HG03159 (cell line): ENCODE measurements around the gene CCDC60.

Experiments
- ATAC-seq: cut with Tn5 transposase; IDR thresholded peaks from one replicate; pipeline ENCODE4 v1.9.1; 2021; ENCODE audit warnings: mild to moderate bottlenecking, moderate library complexity; ENCODE audit not compliant: unreplicated experiment

The CCDC60 gene

DNA sequence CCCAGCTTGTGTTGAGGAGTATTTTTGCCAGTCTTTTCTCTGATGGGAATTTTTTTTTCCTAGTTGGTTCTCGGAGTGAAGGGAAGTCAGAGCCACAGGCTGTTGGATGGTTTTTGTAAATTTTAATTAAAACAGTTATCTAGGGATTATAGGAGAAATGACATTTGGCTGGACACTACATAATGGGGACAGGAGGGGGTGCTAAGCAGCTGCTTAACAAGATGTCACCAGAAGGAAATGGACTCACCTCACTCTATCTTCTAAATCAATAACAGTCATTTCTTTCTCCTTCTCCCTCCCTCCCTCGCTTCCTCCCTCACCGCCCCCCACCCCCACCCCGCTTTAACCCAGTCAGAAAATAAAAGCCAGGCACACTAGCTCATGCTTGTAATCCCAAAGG, 165.7 kb downstream of the CCDC60 start:
- no peak for ATAC-seq

DNA sequence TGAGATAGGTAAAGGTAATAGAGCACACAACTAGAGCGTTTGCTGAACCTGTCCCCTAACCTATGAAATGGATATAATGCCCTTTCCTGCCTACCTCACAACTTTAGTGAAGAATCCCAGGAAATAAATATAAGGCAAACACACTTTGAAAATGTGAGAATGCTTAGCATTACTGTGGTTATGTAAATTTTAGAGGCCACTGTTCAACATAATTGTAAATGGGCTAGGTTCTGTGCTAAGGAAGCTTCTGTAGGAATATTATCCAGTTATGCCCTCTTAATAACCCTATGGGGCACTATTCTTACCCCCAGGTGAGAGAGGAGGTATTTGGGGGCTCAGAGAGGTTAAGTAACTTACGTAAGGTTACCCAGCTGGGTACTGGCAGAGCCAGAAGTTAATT, 166.5 kb downstream of the CCDC60 start:
- no peak for ATAC-seq

DNA sequence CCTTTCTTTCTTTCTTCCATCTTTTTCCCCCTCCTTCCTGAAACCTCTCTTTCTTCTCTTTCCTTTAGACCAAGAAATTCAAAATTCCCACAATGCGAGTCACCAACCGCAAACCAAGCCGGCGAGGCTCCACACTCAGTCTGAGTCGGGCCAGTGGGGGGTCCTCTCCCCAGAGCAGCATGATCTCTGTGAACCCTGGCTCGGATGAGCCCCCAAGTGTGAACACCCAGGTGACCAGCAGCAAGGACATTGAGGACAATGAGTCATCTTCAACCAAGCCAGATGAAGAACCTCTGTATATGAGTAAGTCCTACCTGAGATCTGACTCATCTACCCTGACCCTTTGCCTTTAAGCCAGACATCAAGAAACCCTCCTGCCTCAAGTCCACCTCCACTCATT, 170.5 kb downstream of the CCDC60 start:
- no peak for ATAC-seq

DNA sequence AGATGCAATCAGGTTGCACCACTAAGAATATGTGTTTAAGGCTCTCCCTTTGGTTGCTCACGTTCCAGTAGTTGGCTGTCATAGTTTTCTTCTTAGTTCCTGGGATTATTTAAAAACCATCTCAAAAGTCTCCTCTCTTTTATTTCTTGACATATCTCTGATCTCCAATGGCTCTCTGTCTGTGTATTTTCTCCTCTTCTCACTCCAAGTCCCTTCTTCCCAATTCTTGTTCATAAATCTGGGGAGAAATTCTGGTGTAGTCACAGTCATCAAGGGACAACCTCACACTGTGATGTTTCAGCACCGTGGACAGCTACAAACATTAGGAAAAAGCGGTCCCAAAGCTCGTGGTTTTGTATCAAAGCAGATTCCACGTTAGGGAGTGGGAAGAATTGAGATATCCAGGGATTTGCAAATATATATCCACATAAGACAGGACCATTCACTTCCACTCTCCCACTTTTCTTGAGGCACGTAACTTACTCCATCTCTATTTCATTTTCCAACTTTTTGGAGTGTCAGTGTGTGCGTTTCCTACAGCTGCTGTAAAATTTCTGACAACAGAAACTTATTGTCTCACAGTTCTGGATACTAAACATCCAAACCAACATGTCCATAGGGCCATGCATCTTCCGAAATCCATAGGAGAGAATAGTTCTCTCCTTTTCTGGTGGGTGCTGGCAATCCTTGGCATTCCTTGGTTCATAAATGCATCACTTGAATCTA, 178.4 kb downstream of the CCDC60 start:
- no peak for ATAC-seq

DNA sequence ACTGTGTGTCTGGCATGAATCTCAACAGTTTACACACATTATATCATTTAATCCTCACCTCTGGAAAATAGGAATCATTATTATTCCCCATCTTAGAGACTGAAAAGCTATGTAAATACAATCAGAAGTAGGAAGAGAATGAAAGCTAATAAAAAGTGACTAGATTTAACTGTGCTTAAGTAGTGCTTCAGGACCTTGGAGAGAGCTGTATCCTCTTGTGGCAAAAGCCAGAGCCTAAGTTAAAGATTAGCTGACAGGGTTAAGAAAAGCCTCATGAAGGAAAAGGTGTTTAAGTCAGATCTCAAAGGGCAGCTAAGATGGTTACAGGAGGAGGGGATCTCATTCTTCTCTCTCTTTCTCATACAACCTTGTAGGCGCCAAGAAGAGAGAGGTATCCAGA, 193.7 kb downstream of the CCDC60 start:
- ATAC-seq: no peak

DNA sequence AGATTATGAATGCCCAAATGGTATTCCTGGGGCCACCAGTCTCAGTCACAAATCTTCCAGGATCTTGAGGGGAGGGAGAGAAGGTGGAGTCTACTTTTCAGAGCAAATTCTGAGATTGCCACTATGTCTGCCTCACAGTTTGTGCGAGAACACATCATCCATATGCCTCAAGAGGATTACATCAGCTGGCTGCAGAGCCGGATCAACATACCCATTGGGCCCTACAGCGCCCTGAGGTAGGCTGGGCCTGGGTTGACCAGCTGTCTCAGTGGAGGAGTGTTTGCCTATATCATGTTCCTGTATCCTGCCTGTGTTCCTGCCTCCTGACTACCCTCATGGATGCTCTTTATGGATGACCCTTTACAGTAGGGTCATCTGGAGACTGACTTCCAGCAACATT, 205.9 kb downstream of the CCDC60 start:
- ATAC-seq: no peak

DNA sequence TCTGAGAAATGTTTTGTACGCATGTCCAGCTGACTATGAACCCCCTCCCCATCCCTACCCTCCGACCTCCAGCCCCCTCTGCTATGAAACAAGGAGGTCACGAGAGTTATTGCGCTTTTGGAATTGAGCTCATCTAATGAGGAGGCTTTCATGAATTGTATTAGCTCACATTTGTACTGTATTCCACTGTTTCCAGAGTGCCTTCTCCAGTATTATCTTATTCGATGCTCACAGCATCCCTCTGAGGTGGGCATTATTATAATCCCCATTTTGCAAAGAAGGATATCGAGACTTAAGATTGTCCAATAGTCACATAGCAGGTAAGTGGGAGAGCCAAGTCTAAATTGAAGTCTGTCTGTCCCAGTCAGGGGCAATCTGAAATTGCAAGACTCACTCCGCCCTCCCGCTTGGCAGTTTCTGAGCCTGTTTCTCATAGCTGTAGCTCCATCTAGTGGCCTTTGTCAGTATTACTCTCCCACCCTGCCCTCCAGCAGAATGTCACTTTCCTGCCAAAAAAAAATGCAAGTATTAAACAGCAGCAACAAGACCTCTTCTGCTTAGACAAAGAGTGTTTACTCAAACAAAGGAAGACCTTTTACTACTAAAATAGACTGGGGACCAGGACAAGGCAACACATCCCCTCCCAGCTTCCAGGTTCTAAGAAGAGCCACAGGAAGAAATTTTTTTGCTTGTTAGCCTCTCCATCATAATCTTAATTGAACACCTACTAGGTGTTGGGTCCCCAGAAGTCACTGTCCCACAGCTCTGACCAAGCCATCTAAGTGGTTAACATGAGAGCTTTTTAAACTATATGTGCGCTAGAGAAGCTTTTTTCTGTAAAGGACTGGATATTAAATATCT, 210.5 kb downstream of the CCDC60 start:
- peak; percentile 63 for ATAC-seq

DNA sequence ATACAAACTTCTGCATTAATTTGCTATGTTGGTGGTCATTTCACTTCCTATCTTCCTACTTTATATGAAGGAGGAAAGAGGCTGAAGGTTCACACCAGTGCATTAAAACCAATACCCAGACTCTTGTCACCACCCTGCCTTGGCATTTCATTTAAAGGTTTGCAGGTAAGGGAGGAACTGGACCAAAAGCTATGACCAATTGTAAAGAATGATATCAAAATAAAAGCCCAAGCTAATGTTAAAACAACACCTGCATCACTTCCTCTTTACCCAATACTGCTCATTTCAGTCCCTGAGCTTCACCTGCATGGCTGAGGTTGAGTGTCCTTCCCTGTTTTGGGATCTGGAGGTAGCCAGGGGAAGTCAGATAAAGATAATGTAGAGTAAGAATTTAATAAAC, 211.8 kb downstream of the CCDC60 start:
- ATAC-seq: no peak

DNA sequence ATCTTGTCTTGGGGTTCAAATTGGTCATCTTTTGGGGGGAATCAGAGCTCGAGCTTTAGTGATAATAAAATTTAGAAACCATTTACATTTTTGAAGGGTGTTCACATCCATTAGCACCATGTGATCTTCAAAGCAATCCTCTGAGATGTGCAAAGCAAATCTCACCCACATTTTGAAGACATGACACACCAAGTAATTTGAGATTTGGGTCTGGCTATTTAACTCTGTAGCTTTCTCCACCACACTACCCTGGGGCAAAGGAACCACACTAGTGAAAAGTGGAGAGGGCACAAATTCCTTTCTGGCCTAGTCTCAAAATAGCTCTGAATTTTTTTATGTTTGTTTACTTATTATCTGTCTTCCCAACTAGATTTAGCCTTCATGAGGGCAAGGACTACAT, 212.5 kb downstream of the CCDC60 start:
- ATAC-seq: no peak

DNA sequence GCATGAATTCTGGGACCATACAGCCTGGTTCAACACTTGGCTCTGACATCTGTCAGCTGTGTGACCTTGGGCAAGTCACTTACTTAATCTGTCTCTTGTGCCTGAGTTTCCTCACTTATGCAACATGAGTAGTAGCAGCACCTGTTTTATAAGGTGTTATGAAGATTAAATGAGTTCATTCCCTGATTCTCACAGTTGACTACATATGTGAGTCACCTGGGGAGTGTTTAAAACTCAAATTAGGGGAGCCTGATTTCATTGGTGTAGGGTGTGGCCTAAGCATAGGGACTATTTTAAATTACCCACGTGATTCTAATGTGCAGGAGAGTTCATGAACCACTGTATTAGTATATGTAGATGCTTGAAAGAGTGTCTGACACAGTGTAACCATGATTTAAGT, 222.3 kb downstream of the CCDC60 start:
- ATAC-seq: no peak

DNA sequence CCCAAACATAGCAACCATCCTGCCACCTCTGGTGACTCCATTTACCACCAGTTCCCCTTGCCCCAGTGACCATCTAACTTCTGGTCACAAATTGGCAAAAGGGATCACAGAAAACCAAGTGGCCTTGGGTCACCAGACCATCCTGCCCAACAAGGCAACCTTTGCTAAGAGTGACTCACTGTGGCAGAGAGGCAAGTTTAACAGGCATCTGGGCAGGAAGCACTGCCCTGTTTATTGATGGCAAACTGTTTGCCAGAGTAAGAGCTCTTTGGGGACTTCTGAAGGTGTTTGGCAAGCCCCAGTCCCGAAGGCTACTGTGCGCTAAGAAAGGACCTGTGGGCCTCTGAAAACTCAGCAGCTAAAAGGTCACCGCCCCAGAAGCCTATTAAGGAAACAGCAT, 230.9 kb downstream of the CCDC60 start:
- ATAC-seq: no peak

DNA sequence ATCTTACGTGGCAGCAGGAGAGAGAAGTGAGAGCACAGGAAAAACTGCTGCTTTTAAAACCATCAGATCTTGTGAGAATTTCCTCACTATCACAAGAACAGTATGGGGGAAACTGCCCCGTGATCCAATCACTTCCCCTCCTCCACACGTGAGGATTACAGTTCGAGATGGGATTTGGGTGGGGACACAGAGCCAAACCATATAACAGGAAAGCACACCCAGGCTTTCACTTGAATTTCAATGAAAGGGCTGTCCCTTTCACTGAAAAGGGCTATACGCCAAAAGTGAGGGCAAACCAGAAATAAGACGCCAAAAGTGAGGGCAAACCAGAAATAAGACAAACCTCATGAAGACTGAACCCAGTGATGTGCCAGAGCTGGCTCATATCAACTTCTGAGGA, 236.2 kb downstream of the CCDC60 start:
- no peak for ATAC-seq

DNA sequence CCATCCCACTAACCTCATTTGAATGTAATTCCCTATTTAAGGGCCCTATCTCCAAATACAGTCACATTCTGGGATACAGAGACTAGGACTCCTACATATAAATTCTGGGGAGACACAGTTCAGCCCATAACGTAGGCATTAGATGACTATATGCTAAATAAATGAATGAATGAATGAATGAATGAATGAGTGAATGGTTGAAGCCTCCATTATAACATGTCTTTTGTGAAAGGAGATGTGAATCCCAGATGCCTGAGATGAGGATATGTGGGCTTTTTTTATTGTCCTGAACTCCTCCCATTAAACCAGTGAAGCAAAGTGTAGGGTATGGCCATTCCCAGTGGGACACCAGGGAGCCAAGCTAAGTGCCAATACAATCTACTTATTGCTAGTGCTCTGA, 238.6 kb downstream of the CCDC60 start:
- no peak for ATAC-seq

DNA sequence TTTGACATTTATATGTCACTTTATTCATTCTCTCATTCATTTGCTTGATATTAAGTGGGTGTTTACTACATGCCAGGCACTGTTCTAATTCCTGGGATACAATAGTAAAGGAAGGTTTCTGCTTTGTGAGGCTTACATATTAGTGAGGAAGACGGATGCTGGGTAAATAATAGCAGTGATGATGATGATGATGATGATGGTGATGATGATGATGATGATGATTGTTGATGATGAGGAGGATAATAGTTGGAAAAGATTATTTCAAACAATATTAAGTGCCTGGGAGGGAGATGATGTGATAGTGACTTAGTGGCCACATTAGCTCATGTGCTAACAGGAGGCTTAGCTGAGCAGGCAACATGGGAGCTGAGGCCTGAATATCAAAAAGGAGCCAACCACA, 239.7 kb downstream of the CCDC60 start:
- no peak for ATAC-seq

DNA sequence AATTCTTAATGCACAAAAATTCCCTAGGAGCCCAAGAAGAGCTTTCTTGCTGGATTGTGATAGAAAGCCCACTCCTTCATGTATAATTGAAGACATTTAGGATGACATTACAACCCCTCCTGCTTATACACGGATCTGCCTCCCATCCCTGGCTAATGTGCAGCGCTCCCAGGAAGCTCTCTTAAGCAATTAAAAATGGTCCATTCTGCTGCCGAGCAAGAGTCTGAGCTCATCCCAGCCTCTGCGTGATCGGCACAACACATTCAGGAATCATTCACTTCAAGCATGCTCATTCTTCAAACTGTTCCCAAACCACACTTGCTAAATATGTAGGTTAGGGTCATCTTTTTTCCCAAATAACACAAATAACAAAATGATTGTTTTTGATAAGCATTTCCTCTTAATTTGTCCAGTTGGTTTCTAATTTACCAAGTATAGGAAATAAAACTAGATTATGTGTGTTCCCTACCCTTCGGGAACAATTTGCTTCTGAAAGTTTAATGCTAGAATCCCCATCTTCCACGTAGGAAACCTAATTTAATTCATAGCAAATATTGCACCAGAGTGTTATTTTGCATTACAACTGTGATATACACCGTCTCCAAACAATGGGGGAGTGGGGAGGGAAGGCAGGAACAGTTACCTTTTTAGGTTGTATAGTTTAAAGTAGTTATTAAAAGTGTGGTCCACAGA, 241.7 kb downstream of the CCDC60 start:
- no peak for ATAC-seq

DNA sequence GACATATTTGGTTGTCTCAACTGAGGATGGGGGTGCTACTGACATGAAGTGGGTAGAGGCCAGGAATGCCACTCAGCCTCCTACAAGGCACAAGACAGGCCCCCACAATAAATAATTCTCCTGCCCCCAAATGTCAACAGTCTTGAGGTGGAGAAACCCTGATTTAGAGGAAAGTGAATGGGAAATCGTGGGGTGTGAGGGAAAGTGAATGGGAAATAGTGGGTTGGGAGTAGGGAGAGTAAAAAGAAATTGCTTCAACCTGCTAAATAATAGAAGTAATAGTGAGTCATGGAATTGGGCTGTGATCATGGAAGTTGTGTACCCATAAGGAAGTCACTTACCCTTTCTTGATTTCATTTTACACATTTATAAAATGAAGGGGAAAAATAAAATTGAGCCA, 242.4 kb downstream of the CCDC60 start:
- ATAC-seq: no peak

DNA sequence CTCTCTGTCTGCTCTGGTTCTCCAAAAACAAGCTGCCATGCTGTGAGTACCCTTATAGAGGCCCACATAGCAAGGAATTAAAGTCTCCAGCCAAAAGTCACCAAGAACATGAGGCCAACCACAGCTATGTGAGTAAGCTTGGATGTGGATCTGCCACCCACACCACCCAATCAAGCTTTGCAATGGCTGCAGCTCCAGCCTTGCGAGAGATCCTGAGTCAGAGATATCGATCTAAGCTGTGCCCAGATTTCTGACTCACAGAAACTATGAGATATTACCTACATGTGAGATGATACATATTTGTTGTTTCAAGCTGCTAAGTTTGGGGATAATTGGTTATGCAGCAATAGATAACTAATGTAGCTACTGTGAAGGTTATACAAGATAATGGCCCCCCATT, 243.6 kb downstream of the CCDC60 start:
- ATAC-seq: no peak

DNA sequence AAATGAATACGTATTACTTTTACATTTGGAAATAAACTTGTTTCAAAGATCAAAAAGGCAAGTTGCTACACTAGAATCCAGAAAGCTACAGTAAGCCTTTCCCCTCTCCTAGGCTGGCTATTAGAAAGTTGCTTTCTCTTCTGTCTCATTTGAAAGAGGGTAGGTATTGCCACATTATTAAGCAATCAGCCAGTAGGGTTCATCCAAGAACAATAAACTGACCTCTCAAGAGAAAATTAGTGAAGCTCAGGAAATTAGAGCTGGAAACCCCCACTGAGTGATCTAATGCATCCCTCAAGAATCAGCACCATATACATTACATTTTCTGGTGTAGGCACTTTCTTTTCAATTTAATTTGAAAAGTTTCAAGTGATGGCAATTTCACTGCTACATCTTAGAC, 254.6 kb downstream of the CCDC60 start:
- ATAC-seq: no peak

DNA sequence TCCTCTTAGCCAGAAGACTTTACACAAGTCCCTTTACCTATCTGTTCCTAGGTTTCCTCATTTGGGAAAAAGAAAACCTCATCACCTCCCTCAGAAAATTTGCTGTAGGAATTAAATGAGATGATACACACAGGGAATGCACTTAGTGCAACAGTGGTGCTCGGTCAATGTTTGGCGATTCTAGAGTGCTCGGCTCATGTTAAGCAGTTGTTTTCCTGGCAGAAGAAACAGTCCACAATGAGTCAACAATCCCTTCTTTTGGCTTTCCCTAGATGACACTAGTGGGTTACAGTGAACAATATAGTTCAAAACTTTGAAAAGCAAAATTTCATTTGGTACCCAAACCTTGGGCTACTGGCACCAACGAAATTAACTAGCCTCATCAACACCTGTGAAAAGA, 255.1 kb downstream of the CCDC60 start:
- no peak for ATAC-seq
